Kidney capillary endothelial cell (primary cell): Measurements from ENCODE around the gene UGT1A5.

ENCODE experiments used
- DNase-seq: peaks from one replicate; pipeline ENCODE4 v3.0.0-alpha.2; 2018; ENCODE audit warnings: low spot score

The UGT1A5 gene

DNA sequence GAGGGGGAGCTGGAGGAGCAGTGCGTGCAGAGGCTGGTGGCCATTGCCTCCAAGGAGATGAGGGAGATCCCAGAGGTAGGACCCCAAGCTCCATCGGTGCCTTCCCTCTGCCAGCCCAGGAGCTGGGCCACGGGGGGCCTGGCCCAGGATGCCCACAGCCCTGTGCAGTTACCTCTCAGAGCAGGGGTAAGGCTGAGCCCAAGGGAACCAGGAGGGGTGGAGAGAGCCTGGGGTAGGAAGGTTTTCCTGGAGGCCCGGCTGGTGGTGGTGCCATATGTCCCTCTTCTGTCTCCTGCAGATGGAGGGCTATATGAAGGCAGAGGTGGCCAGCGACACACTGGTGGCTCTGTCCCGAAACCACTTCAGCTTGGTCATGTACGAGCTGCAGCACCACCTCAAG is 76.8 kb downstream of the UGT1A5 start:
- DNase-seq, result no peak

DNA sequence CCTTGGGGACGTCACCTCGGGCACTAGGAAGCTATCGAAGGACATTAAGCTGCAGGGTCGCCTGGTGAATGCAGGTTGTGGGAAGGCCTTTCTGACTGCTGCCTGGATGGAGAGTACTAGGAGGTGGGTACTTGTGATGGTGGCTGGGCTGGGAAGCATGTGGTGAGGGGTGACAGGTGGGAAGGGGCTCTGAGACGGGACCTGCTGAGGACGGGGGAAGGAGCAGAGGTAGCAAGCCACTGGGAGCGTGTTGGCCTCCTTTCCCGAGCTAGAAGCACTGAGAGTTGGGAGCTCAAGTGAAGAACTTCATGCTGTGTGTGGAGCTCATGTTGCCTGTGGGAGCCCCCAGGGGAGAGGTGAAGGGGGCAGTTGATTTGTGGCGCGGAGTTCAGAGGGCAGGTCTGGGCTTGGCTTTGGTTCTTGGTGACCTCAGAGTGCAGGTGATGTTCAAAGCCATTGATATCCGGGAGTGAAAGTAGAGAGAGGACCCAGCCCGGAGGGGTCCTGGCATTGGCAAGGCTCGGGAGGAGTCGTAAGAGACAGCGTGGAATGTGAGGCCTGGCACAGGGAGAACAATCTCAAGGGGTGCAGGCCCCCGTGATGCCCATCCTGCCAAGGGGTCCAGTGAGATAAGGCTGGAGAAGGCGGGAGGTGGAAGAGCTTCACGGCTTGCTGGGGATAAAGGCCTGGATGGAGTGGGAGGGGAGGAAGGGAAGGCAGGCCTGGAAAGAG is 78.6 kb downstream of the UGT1A5 start:
- no peak for DNase-seq

DNA sequence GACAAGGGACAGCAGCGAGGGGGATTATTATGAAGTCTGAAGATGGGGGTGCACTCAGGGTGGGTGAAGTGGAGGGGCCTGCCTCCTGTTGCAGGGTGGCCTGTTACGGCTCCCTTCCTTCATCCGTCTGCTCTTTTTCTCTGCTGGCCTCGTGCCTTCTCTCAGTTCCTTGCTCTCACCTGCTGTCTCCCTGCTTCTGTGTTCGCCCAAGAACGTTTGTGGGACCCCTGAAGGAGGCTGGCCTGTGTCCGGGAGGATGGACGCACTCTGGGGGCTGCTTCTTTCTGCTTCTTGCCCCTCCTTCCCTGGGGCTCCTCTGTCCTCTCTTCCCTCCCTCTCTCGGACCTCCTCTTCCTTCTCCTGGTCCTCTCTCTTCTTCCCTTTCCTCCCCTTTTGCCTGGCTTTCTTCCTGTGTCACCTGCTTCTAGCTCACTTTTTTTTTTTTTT is 79.2 kb downstream of the UGT1A5 start:
- DNase-seq, result no peak

DNA sequence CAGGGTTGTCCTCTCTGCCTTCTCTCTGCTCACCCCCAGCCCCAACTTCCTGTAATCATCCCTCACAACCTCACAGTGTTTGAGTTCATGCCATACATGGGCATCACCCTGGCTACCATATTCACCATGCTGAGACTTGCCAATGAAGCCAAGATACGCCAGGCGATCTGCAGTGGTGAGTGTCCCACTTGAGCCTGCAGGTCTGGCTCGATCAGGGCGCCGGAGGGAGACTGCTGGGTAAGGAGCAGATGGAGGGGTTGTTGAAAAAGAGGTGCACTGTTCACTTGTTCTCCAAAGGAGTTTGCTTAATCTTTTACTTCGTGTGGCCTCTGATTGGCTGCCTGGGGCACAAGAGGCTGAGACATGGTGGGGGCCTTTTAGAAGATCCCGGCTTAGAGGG is 80.0 kb downstream of the UGT1A5 start:
- DNase-seq, result no peak

DNA sequence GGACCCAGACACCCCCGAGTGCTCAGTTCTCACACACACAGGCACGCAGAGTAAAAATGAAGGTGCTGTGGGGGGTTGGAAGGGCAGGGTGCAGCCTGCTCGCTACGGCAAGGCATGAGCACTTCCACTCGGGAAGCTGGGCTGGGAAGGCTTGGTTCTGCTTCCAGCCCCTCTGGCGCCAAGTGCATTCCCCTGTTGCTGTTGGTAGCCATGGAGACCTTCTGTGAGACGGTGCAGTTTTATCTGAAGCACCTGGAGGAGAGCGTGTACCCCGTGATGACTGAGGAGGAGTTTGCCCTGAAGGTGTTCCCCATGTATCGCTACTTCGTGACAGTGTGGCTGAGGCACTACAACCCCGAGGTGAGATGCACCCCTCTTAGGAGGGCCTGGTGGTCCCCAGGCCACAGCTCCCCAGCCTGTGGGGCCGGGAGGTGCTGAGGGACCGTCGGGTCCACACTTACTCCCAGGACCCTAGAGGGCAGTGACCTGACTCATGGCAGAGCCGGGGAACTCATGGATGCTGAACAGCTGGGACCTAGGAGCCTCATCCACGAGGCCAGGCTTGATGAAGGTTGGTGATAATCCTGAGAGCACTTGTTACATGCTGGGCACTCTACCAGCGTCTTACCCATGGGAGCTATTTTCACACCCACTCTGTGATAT is 80.9 kb downstream of the UGT1A5 start:
- DNase-seq, result no peak

DNA sequence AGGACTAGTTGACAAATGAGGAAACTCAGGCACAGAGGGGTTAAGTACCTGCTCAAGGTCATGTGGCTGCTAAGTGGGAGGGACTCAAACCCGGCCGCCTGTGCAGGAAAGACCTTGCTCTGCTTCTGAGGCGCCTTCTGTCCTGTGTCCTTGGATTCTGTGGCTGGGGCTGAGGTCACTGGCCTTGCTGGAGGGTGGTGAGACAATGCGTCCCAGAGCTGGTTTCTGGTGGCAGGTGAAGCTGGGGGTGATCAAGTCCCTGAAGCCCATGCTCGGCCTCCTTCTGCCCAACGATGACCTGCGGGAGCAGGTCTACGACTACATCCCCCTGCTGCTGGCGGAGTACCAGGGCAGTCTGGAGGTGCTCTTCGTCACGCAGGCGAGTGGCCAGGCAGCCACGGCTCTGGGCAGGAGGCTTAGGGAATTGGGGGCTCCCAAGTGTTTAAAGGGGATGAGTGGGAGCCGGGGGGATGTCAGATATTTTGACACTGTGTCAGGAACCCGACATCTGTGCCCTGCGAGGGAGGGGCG is 81.5 kb downstream of the UGT1A5 start:
- no peak for DNase-seq

DNA sequence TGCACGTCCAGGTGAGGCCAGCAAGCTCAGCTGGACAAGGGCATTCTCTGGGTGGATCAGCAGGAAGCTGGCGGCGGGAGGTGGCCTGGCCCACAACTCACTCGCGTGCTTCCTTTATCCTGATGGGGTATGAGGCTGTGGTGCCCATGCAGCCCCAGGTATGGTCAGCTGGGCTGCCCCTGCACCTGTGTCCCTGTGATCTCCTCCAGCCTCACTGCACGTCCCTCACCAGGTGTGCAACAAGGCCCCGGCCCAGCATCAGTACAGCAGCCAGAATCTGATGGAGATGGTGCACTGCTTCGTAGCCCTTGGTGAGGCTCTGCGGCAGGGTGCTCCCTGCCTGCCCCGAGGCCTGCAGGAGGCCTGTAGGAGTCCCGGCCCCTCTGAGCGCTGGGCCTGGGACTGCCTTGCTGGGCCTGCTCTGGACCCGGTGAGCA is 83.0 kb downstream of the UGT1A5 start:
- no peak for DNase-seq

DNA sequence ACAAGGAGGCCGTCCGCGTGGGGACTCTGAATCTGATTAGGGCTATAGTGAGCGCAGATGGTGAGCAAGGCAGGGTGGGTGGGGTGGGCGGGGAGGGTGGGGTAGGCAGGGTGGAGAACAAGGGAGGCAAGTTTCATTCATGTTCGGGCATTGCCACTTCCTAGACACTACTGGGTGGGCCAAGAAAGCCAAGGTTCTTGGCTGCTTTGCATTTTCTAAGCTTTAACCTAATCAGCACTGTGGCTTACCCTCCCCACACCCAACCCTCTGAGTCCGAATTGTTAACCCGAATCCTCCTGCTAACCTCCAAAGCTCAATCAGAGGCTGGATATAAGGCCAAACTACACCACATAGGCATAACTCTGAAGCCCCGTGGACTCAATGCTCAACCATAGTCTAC is 83.5 kb downstream of the UGT1A5 start:
- no peak for DNase-seq

DNA sequence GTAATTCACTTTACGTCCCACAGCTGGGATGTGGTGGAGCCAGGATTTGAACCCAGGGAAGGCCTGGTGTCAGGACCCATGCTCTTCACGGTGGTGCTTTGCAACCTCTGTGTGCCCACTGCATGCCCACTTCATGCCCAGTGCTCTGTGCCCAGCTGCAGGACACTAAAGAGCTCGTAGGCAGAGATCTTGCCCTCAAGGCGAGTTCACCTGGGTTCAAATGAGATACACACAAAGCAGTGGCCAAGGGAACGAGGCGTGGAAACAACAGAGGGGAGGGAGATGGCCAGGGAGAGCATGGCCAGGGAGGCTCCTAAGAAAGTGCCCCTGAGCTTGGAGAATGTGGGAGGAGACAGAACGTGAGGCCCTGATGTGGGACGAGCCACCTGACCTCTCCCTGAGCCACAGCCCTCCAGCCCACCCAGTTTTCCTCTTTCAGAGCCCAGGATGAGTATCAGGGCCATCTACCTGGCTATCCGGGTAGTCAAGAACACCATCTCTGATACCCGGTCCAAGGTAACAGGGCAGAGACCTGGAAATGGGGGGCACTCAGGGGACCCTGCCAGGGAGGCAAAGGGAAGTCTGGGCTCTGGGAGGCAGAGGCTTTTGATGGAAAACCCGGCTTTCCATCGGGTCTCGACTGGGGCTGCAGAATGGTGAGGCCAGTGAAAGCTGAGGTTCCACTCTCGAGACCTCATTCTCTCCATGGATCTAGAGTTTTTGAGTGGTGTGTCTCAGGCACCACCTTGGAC is 85.8 kb downstream of the UGT1A5 start:
- DNase-seq, result no peak

DNA sequence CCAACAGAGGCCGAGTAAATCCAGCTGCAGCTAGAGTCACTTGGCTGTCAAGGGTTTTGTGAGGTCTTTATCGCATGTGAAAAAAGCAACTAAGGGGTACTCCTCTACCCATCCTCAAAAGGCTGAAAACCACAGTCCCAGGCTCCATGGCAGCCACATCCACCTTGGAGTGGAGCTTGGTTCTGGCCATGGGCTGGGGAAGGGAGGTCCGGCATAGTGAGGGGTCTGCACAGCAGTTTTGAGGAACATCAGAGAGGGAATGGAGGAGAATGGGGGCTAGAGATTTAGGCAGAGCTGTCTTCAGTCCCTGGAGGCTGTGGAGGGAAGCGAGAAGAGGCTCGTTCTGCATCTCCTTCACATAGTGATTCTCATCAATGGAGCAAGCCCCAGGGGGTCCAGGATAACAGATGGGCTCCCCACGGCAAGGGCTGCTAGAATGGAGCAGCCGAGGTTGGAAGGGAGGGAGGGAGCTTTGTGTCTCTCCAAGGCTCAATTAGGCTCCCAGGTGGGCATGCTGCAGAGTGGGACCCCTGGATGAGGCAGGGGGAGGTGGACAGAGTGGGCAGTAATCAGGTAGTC is 86.5 kb downstream of the UGT1A5 start:
- DNase-seq, result no peak

DNA sequence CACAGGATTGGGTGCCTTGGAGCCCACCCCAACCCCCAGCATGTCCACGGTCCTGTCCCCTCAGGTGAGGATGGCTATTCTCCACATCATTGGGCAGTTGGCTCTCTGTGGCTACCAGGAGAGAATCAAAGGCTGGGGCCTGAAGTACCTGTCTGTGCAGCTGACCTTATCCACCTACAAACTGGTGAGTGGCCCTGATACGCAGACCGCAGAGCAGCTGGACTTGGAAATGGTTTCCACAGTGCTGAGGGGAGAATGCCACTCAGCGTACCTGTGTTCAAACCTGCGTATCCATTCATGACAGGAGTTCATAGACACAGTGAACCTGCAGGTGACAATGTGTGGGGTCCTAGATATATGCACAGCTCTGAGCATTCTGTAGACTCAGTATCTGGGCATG is 87.0 kb downstream of the UGT1A5 start:
- no peak for DNase-seq

DNA sequence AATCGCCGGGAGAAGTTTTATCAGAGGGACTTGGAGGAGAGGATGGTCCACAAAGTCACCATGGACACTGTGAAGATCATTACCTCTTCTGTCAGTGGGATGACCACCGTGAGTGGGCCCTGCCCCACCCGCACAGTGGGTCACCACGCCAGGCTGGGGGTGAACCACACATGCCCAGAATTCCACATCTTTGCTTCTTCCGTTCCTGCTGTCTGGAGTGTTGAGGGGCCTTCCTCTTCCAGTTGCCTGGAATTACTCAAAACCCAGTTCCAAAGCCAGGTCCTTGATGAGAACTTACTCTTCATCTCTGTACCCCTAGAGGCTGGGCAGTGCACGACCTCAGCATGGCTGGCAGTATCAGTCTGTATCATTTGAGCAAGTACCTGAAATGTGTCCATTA is 87.5 kb downstream of the UGT1A5 start:
- no peak for DNase-seq

DNA sequence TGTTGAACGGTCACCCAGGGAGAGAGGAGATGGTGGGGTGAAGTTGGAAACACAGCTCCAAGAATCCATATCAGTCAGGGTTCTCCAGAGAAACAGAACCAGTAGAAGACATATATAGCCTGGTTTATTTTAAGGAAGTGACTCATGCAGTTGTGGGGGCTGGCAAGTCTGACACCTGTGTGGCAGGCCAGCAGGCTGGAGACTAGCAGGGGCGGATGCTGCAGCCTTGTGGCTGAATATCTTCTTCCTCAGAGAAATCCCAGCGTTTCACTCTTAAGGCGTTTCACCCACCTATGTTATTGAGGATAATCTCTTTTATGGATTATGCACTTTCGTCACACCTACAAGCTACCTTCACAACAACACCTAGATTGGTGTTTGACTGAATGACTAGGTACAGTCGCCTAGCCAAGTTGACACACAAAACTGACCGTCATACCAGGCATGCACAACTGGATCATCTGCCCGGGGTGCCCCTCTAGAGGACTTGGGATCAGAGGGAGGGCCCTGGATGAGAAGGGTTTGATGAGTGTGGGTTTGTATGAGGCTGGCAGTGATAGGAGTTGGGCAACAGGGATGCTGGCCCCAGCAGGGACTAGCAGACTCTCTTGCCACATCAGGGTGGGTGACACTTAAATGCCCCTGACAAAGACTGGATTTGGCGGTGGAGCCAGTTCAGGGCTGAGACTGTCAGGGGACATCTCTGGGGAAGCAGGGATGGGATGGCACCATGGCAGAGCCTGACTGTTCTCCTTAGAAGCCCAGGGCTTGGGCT is 88.8 kb downstream of the UGT1A5 start:
- no peak for DNase-seq

DNA sequence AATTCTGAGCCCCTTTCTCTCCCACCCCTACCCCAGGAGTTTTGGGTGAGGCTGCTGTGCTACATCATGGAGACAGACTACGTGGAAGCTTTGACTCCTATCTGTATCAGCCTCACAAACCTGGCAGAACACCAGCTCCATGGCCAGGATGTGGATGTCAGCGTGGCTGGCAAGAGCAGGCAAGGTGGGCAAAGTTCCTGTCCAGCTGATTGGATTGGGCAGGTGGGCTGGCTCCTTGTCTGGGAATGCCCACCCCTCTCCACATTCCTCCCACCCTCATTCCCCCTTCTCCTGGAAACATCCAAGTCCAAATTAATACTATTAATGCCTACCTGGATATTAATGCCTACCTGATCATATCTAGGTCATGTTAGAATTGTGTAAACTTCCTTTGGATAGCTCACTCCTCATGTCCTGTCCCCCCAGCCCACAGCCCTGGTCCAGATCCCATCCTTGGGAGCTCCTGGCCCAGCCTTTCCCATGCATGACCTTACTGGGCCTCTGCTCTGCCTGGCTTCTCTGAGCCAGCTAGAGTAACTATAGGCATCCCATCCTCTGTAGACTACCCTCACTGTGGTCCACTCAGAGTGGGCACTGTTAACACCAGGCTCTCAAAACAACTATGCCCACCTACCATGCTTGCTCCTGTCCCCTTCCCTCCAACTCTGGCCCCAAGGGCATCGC is 89.6 kb downstream of the UGT1A5 start:
- no peak for DNase-seq

DNA sequence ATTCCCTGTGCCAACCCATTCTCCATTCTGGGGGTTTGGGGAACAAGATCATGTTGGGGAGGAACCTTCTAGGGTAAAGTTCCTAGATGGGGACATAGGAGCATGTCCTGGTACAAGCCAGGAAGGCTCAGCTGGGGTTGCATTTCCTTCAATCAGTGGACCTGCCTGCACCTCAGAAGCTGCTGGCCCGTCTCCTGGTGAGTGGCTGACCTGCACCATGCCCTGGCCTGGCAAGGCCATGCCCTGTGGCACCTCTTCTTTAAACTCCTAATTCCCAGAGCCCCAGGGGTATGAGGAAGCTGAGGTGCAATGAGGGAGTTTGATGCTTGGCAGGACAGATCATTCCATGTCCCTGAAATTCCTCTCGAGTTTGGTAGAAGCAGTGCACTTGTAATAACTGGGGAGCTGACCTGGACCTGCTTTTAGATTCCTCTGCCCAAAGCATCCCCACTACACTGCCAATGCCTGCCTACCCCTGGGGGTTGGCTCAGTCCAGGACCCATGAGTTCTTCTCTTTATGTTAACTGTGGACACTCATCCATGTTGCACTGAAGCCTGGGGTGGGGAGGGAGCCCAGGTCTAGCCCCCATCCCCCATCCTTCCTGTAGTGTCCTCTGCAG is 90.7 kb downstream of the UGT1A5 start:
- DNase-seq, result no peak

DNA sequence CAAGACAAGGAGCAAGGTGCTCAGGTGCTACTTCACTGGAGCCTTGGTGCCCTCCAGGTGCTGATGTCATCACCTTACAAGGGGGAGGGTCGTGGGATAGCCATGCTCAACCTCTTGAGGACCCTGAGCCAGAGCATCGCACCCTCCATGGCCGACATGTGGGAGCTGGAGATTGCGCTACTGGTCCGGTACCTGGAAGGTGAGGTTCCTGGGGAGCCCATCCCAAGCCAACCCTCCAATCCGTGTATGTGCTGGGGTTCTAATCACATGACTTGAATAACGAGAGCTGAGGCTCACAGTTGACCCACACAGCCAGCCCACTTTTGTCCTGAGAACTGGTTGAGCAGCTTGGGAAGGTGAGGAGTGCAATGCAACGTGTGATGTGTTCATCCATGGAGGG is 91.3 kb downstream of the UGT1A5 start:
- DNase-seq, result no peak

DNA sequence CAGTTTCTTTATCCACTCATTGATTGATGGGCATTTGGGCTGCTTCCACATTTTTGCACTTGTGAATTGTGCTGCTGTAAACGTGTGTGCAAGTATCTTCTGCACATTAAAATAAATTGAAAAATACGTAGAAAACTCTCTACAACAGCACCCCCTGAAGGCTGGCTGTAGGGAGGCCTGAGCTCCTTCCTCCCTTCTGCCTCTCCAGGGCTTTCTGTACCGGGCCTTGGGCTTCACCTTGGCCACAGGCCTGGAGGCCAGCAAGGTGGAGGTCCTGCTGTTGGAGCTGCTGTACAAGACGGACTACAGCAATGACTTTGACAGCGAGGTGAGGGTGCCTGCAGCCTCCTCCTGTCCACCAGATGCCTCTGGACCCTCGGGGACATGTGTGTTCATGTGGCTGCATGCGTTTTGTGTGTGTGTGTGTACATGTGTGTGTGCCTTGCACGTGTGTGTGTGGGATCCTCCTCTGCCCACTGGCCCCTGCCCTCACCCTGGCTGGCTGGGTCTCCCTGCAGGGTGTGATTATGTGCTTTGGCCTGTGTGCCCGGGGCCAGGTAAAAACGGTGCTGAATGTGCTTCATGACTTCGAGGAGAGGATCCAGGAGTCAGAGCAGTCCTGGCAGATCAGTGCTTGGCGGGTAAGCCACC is 94.6 kb downstream of the UGT1A5 start:
- DNase-seq, result no peak

DNA sequence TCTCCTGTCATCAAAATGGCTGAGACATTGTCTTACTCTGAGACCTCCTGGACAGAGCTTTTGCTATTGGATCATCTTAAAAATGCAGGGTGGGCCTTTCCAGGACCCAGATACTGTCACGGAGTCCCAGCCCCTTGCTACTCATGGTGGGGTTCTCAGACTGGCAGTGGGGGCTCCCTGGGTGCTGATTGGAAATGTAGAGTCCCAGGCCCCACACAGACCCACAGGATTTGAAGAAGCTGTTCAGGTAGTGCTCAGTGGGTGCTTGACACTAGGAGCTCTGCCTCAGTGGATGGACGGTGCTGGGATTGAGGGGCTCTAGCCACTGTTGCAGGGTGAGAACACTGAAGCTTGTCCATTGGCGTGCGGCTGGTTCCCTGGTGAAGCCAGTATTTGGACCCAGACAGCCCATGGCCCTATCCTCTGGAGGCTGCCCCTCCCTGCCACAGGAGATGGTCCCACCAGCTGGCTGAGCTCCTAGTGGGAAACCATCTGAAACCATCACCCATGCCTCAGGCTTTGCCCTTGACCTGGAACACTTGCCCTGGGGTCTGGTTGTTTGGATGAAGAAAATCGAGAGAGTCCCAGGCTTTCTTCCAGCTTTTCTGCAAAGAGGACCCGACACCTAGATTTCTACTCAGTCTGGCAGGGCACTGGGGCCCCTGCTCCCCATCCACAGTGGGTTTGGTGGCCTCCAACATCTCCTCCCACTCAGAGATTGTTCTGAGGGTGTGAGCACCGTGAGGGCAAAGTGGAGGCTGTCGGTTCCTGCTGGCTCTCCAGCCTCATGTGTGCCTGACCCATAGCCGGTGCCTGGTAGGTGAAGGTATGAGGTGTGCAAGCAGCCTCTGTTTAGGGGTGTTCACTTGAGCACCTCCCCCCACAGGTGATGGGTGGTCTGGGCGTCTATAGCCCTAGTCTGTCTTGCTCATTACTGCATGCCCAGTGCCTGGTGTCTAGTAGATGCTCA is 95.5 kb downstream of the UGT1A5 start:
- DNase-seq, result no peak

DNA sequence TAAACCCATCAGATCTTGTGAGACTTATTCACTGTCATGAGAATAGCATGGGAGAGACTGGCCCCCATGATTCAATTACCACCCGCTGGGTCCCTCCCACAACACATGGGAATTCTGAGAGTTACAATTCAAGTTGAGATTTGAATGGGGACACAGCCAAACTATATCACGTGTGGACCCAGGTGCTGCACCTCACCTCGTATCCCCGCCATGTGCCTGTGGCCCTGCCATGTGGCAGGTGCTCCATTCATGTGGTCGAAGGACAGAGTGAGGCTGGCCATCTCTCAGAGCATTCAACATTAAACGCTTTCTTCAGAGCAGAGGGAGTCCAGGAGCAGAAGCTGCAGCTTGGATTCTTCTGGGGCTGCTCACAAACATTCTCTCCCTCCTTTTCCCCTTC is 97.7 kb downstream of the UGT1A5 start:
- no peak for DNase-seq
